DOHH2 (cell line): ENCODE results near the gene CNTNAP5.

ENCODE experiments used
- H3F3A ChIP-seq: fragments of 200-600 bp; sonication (generic), shearing (Covaris generic); 2 replicates; pipeline ENCODE4 v1.6.0; 2016; ENCODE audit warnings: antibody characterized with exemption, mild to moderate bottlenecking; ENCODE audit not compliant: control insufficient read depth, insufficient read depth
- H3K27ac ChIP-seq: fragments of 200-600 bp; sonication (generic); 2 replicates; pipeline ENCODE4 v1.5.1; 2014; ENCODE audit warnings: low read depth, mild to moderate bottlenecking, low read length, moderate library complexity
- H3K27me3 ChIP-seq: fragments of 200-600 bp; sonication (generic); 2 replicates; pipeline ENCODE4 v1.6.1; 2014; ENCODE audit warnings: mild to moderate bottlenecking, low read length, mixed read lengths; ENCODE audit not compliant: control insufficient read depth
- H3K36me3 ChIP-seq: fragments of 200-600 bp; sonication (generic); 2 replicates; pipeline ENCODE4 v1.6.1; 2014; ENCODE audit warnings: mild to moderate bottlenecking, low read length, moderate library complexity, mixed read lengths; ENCODE audit not compliant: control insufficient read depth
- H3K4me1 ChIP-seq: fragments of 200-600 bp; sonication (generic); 2 replicates; pipeline ENCODE4 v1.6.1; 2014; ENCODE audit warnings: mild to moderate bottlenecking, low read length, mixed read lengths; ENCODE audit not compliant: control insufficient read depth
- H3K4me2 ChIP-seq: fragments of 200-600 bp; sonication (generic); 2 replicates; pipeline ENCODE4 v1.6.0; 2014; ENCODE audit warnings: mild to moderate bottlenecking, low read length, moderate library complexity
- H3K4me3 ChIP-seq: fragments of 200-600 bp; sonication (generic); 2 replicates; pipeline ENCODE4 v1.5.1; 2014; ENCODE audit warnings: mild to moderate bottlenecking, low read length, mixed read lengths
- H3K79me2 ChIP-seq: fragments of 200-600 bp; sonication (generic); 2 replicates; pipeline ENCODE4 v1.6.1; 2014; ENCODE audit warnings: mild to moderate bottlenecking, low read length, mixed read lengths; ENCODE audit not compliant: control insufficient read depth
- H3K9me2 ChIP-seq: fragments of 200-600 bp; sonication (generic); replicated peaks from 2 replicates; pipeline ENCODE4 v1.6.1; 2014; ENCODE audit warnings: mild to moderate bottlenecking, low read length, mixed read lengths; ENCODE audit not compliant: control insufficient read depth
- H3K9me3 ChIP-seq: fragments of 200-600 bp; sonication (generic); 2 replicates; pipeline ENCODE4 v1.6.1; 2014; ENCODE audit warnings: antibody characterized with exemption, low read length, mixed read lengths; ENCODE audit not compliant: control insufficient read depth, insufficient read depth
- H4K20me1 ChIP-seq: fragments of 200-600 bp; sonication (generic); 2 replicates; pipeline ENCODE4 v1.6.0; 2014; ENCODE audit warnings: low read depth, mild to moderate bottlenecking, antibody characterized with exemption, low read length, moderate library complexity; ENCODE audit not compliant: control insufficient read depth, insufficient read depth
- CTCF ChIP-seq: fragments of 200-600 bp; sonication (generic); IDR thresholded peaks from one replicate; pipeline ENCODE4 v1.5.1; 2014; ENCODE audit warnings: antibody characterized with exemption, mild to moderate bottlenecking, low read depth, low read length; ENCODE audit not compliant: poor library complexity, severe bottlenecking
- EZH2phosphoT487 ChIP-seq: fragments of 200-600 bp; sonication (generic); IDR thresholded peaks from 2 replicates; pipeline ENCODE4 v1.6.1; 2017; ENCODE audit warnings: borderline replicate concordance, mild to moderate bottlenecking, antibody characterized with exemption, low read length, moderate library complexity, mixed read lengths

The CNTNAP5 gene

DNA sequence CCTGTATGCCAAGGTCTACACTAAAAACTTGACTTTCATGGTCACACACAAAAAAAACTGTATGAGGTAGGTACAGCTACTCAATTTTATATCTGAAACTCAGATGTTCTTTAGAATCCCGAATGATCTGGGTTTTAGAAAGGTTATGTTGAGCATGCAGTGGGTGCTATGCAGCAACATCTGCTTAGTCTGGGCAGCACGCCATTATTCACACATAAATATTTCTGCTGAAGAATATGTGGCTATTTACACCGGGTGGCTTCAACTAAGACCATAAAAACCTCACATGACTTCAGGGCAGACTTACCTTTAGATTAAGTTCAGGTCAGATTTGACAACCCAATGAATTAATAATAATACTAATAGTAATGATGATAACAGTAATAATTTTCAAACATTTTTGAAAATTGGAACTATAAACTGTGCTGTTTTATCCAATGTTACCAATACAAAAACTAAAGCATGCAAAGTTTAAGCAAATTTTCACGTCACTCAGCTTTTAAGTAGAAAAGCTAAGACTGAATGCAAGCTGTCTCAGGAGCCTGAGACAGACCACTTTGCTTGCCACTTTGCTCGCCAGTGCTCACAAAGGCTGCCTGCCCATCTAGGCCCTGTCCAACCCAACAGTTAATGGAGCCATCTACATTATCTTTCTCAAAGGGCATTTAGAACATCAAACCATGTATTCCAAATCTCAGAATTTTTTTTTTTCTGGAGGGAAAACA is 292.0 kb downstream of the CNTNAP5 start:
- no peaks in the 10 kb centered on the region for H3K9me3 ChIP-seq
- H3F3A ChIP-seq: no peaks in the 10 kb centered on the region
- no peaks in the 10 kb centered on the region for H4K20me1 ChIP-seq
- no peak overlapping the region for H3K27ac ChIP-seq
- H3K4me3 ChIP-seq: no peak overlapping the region
- H3K4me2 ChIP-seq: no peak overlapping the region
- TF ChIP-seq CTCF: no peak
- no peak for TF ChIP-seq EZH2phosphoT487
- H3K36me3 ChIP-seq: no peaks in the 10 kb centered on the region
- H3K9me2 ChIP-seq: no peaks in the 10 kb centered on the region
- no peaks in the 10 kb centered on the region for H3K27me3 ChIP-seq
- no peaks in the 10 kb centered on the region for H3K4me1 ChIP-seq
- H3K79me2 ChIP-seq: no peaks in the 10 kb centered on the region

DNA sequence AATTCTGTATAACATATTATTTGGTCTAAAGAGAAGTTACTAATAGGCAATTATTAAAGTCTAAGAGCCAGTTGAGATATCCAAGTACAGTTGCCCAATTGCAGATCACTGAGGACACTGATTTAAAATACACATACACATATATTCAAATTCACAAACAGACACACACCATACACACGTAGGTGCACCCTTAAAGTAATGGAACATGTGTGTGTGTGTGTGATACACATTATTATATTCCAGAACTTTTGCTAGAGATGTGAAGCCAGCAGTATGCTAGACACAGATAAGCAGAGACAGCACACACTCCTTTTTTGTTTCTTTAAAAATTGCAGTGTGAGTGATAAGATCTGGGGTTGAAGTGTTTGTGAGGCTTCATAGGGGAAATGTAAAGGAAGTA is 292.5 kb downstream of the CNTNAP5 start:
- Histone ChIP-seq H3K4me1 (no peaks in the 10 kb centered on the region), H3K27me3 (no peaks in the 10 kb centered on the region), H3F3A (no peaks in the 10 kb centered on the region), H3K27ac (no peak overlapping the region), H3K9me3 (no peaks in the 10 kb centered on the region), H3K4me2 (no peak overlapping the region), H3K9me2 (no peaks in the 10 kb centered on the region), H3K79me2 (no peaks in the 10 kb centered on the region), H4K20me1 (no peaks in the 10 kb centered on the region), H3K36me3 (no peaks in the 10 kb centered on the region), H3K4me3 (no peak overlapping the region)
- TF ChIP-seq EZH2phosphoT487: no peak
- no peak for TF ChIP-seq CTCF

DNA sequence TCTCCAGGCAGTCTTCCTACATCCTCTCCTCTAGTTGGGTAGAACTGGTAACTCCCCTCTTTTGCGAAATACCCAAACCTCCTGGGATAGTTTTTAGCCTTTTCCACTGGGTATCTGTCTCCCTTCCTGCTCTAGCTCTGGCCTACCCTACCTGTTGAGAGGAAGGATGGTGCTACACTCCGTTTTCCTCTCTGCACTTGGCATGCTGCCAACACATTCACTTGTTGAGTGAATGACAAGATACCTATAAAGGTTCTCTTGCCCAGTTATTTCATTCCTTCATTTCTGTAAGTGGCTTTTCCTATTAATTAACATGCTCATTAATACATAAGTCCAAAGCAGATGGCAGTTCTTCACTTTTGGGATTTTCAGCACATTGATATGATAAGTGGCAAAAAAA is 293.8 kb downstream of the CNTNAP5 start:
- Histone ChIP-seq H3F3A (no peaks in the 10 kb centered on the region), H3K4me3 (no peak overlapping the region), H3K4me2 (no peak overlapping the region), H3K9me3 (no peaks in the 10 kb centered on the region), H3K27me3 (no peaks in the 10 kb centered on the region), H3K9me2 (no peaks in the 10 kb centered on the region), H3K79me2 (no peaks in the 10 kb centered on the region), H3K4me1 (no peaks in the 10 kb centered on the region), H4K20me1 (no peaks in the 10 kb centered on the region), H3K27ac (no peak overlapping the region), H3K36me3 (no peaks in the 10 kb centered on the region)
- TF ChIP-seq CTCF (no peak), EZH2phosphoT487 (no peak)
